Left forelimb (tissue), 1 donor: Measurements from ENCODE around the gene PPM1L.

ENCODE experiments used
- DNase-seq: peaks from one replicate; pipeline ENCODE4 v3.0.0-alpha.2; 2018; ENCODE audit warnings: low spot score

The PPM1L gene

GRCh38 chr3:160856450-160856849, 100.4 kb downstream of the PPM1L start:
- no peak for DNase-seq

- no peak for DNase-seq
Measured at GRCh38 chr3:160857476-160858119, 101.6 kb downstream of the PPM1L start.

GRCh38 chr3:160860346-160860745, 104.3 kb downstream of the PPM1L start:
- DNase-seq, result no peak

- DNase-seq, result no peak
Measured at GRCh38 chr3:160869825-160870224, 113.8 kb downstream of the PPM1L start.

GRCh38 chr3:160870327-160870726, 114.3 kb downstream of the PPM1L start:
- DNase-seq, result no peak

GRCh38 chr3:160874736-160875135, 118.7 kb downstream of the PPM1L start:
- no peak for DNase-seq

- no peak for DNase-seq
Measured at GRCh38 chr3:160876643-160877042, 120.6 kb downstream of the PPM1L start.

GRCh38 chr3:160879859-160880258, 123.8 kb downstream of the PPM1L start:
- no peak for DNase-seq

GRCh38 chr3:160883373-160883772, 127.3 kb downstream of the PPM1L start:
- no peak for DNase-seq

GRCh38 chr3:160885791-160886286, 129.8 kb downstream of the PPM1L start:
- peak; percentile 83 for DNase-seq

- no peak for DNase-seq
Measured at GRCh38 chr3:160886421-160886820, 130.4 kb downstream of the PPM1L start.

GRCh38 chr3:160893207-160893606, 137.2 kb downstream of the PPM1L start:
- DNase-seq, result no peak

GRCh38 chr3:160904691-160905090, 148.7 kb downstream of the PPM1L start:
- no peak for DNase-seq

- DNase-seq, result no peak
Measured at GRCh38 chr3:160906646-160907045, 150.6 kb downstream of the PPM1L start.

- DNase-seq, result no peak
Measured at GRCh38 chr3:160909917-160910316, 153.9 kb downstream of the PPM1L start.

- no peak for DNase-seq
Measured at GRCh38 chr3:160911411-160911810, 155.4 kb downstream of the PPM1L start.

- no peak for DNase-seq
Measured at GRCh38 chr3:160916472-160916871, 160.4 kb downstream of the PPM1L start.

- DNase-seq, result no peak
Measured at GRCh38 chr3:160919942-160920341, 163.9 kb downstream of the PPM1L start.

GRCh38 chr3:160921020-160921635, 165.1 kb downstream of the PPM1L start:
- DNase-seq, result no peak

GRCh38 chr3:160924776-160925175, 168.7 kb downstream of the PPM1L start:
- no peak for DNase-seq

- DNase-seq, result no peak
Measured at GRCh38 chr3:160927620-160928019, 171.6 kb downstream of the PPM1L start.

GRCh38 chr3:160928183-160928726, 172.2 kb downstream of the PPM1L start:
- no peak for DNase-seq

GRCh38 chr3:160929595-160929994, 173.6 kb downstream of the PPM1L start:
- DNase-seq, result no peak

GRCh38 chr3:160931474-160931873, 175.4 kb downstream of the PPM1L start:
- no peak for DNase-seq
